Brain microvascular endothelial cell (primary cell): ENCODE measurements around the gene VARS1.

Source experiments
- DNase-seq: peaks from one replicate; pipeline ENCODE4 v3.0.0-alpha.2; 2020
- H3K27ac ChIP-seq: fragments of 250-450 bp; sonication (Bioruptor Pico); 2 replicates; pipeline ENCODE4 v1.5.1; 2020; ENCODE audit warnings: mild to moderate bottlenecking, moderate library complexity
- H3K27me3 ChIP-seq: fragments of 250-450 bp; sonication (Bioruptor Pico); replicated peaks from 2 replicates; pipeline ENCODE4 v1.5.1; 2020; ENCODE audit warnings: mild to moderate bottlenecking
- H3K36me3 ChIP-seq: fragments of 250-450 bp; sonication (Bioruptor Pico); replicated peaks from 2 replicates; pipeline ENCODE4 v1.5.1; 2020; ENCODE audit warnings: mild to moderate bottlenecking
- H3K4me3 ChIP-seq: 2 replicates; pipeline ENCODE4 v1.5.1; 2011; ENCODE audit warnings: low read depth, mild to moderate bottlenecking, control low read depth, low read length, moderate library complexity
- in situ Hi-C: cut with HindIII; loops from 2 replicates; pipeline ENCODE4 v1.10.0; 2017; ENCODE audit warnings: low sequenced_read_pairs, low pct_ligation_motif_present
- TF ChIP-seq, protein P1 (sequence below): IDR thresholded peaks from 2 replicates; pipeline ENCODE4 v1.5.1; 2011; ENCODE audit warnings: low read depth, mild to moderate bottlenecking, moderate library complexity, low read length, control low read depth, inconsistent platforms; ENCODE audit errors: missing control alignments

VARS1 gene

DNA sequence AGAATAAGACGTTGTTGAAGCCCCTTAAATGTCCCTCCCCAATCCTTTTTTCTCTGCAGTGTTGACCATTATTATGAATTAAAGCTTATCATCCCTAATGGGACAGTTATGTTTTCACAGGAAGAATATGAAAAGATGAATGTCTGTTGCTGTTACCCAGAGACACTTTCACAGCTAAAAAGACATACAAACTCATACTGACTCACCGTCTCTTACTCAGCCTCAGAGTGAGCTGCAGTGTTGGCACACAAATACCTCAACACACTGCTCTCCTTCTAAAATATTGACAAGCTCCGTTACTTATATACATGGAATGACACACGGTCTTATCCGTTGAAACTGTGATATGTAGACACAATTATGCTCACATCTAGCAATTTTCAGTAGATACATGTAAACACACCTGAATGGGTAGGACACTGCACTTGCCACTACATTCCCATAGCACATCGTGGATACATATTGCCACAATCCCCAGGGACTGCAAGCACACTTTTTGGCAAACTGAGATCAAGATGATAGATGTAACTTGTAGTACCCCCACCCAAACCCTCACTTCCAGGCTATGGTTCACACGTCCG lies 42.7 kb downstream of the VARS1 start:
- Histone ChIP-seq H3K27me3 (no peaks in the 10 kb centered on the region), H3K27ac (peak overlapping the region; percentile 77), H3K4me3 (no peak overlapping the region), H3K36me3 (no peaks in the 10 kb centered on the region)
- TF ChIP-seq, protein P1, sequence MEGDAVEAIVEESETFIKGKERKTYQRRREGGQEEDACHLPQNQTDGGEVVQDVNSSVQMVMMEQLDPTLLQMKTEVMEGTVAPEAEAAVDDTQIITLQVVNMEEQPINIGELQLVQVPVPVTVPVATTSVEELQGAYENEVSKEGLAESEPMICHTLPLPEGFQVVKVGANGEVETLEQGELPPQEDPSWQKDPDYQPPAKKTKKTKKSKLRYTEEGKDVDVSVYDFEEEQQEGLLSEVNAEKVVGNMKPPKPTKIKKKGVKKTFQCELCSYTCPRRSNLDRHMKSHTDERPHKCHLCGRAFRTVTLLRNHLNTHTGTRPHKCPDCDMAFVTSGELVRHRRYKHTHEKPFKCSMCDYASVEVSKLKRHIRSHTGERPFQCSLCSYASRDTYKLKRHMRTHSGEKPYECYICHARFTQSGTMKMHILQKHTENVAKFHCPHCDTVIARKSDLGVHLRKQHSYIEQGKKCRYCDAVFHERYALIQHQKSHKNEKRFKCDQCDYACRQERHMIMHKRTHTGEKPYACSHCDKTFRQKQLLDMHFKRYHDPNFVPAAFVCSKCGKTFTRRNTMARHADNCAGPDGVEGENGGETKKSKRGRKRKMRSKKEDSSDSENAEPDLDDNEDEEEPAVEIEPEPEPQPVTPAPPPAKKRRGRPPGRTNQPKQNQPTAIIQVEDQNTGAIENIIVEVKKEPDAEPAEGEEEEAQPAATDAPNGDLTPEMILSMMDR: no peak
- peak; percentile 85 for DNase-seq
- in situ Hi-C loops: no loop called here

DNA sequence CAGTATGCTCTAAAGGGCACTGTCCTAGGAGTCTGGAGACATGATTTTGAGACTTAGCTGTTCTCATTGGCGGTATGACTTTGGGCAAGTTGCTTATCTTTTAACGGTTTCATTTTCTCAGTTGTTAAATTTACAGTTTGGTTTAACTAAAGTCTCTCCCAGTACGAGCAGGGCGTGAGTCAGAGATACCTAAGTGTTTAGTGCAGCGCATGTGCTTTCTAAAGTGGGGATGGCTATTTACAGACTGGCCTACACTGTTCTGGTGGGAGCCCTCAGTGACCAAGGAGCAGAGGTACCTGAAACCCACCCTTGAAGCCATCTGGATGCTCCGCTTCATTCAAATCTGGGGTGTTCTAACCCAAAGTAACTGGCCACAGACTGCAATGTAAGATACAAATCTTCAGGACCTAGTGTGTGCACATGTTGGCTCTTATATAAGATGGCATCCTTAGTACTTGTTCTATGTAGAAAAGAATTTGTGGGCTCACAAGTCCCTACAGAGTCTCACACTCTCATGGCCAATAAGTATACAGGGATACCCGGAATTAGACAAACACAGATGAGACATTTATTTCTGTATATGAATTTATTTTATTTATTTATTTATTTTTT lies 45.0 kb downstream of the VARS1 start:
- no peaks in the 10 kb centered on the region for H3K27me3 ChIP-seq
- H3K36me3 ChIP-seq: no peaks in the 10 kb centered on the region
- DNase-seq: no peak
- no peak overlapping the region for H3K4me3 ChIP-seq
- TF ChIP-seq, protein P1: no peak
- H3K27ac ChIP-seq: no peak overlapping the region
- in situ Hi-C loops: no loop called here

DNA sequence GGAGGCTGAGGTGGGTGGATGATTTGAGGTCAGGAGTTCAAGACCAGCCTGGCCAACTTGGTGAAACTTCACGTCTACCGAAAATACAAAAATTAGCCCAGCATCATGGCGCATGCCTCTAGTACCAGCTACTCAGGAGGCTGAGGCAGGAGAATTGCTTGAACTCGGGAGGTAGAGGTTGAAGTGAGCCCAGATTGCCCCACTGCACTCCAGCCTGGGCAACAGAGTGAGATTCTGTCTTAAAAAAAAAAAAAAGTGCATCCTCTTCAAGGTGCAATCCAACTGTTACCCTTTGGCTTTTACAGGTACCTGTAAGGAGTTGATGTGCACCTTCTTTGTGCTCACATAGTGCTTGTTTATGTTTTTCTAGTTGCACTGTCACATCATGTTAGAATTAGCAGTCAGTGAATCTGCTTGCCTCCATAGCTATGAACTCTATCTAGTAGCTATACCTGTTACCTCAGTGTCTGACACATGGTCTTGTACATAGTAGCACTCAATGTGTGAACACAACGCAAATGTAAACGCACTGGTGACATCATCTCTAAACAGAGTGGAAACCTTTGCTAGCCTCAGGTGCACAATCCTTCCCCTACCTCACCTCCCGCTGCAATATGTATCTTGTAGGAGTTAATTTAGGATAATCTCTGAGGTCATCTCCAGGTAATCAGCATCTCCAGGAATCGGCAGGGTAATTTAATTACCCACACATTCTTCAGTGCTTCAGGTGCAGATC lies 46.1 kb downstream of the VARS1 start:
- Histone ChIP-seq H3K27me3 (no peaks in the 10 kb centered on the region), H3K4me3 (no peak overlapping the region), H3K27ac (no peak overlapping the region), H3K36me3 (no peaks in the 10 kb centered on the region)
- DNase-seq: no peak
- in situ Hi-C loops: no loop called here
- TF ChIP-seq, protein P1: no peak
